HG03095 (cell line): Measurements from ENCODE around the gene MED13L.

Source experiments
- ATAC-seq: cut with Tn5 transposase; IDR thresholded peaks from one replicate; pipeline ENCODE4 v1.9.1; 2021; ENCODE audit warnings: moderate library complexity; ENCODE audit not compliant: unreplicated experiment

MED13L gene

GRCh38 chr12:116026768-116027550, 250.5 kb downstream of the MED13L start:
- ATAC-seq = no peak

GRCh38 chr12:116026346-116026745, 251.1 kb downstream of the MED13L start:
- ATAC-seq = no peak

- ATAC-seq = no peak
Observed at GRCh38 chr12:116024769-116025168, 252.7 kb downstream of the MED13L start.

- ATAC-seq = no peak
Observed at GRCh38 chr12:116019415-116019814, 258.1 kb downstream of the MED13L start.

- ATAC-seq = no peak
Observed at GRCh38 chr12:116018282-116018681, 259.2 kb downstream of the MED13L start.

- no peak for ATAC-seq
Observed at GRCh38 chr12:116015525-116015924, 262.0 kb downstream of the MED13L start.

GRCh38 chr12:116012757-116013156, 264.7 kb downstream of the MED13L start:
- ATAC-seq = no peak

GRCh38 chr12:116011217-116011616, 266.3 kb downstream of the MED13L start:
- no peak for ATAC-seq

GRCh38 chr12:116010467-116010866, 267.0 kb downstream of the MED13L start:
- ATAC-seq = no peak

- no peak for ATAC-seq
Observed at GRCh38 chr12:116009805-116010204, 267.7 kb downstream of the MED13L start.

- ATAC-seq = no peak
Observed at GRCh38 chr12:116006141-116006540, 271.4 kb downstream of the MED13L start.

- no peak for ATAC-seq
Observed at GRCh38 chr12:116002890-116003536, 274.5 kb downstream of the MED13L start.

GRCh38 chr12:116000252-116000651, 277.2 kb downstream of the MED13L start:
- ATAC-seq = no peak

GRCh38 chr12:115999582-115999981, 277.9 kb downstream of the MED13L start:
- no peak for ATAC-seq

- no peak for ATAC-seq
Observed at GRCh38 chr12:115998794-115999478, 278.6 kb downstream of the MED13L start.

GRCh38 chr12:115998119-115998633, 279.3 kb downstream of the MED13L start:
- no peak for ATAC-seq

GRCh38 chr12:115993737-115994136, 283.8 kb downstream of the MED13L start:
- ATAC-seq = no peak

GRCh38 chr12:115990241-115990640, 287.3 kb downstream of the MED13L start:
- no peak for ATAC-seq

- no peak for ATAC-seq
Observed at GRCh38 chr12:115988625-115989563, 288.6 kb downstream of the MED13L start.

GRCh38 chr12:115988212-115988611, 289.3 kb downstream of the MED13L start:
- no peak for ATAC-seq

- ATAC-seq = no peak
Observed at GRCh38 chr12:115984616-115985015, 292.9 kb downstream of the MED13L start.
